Measurements from ENCODE around the gene RGS16.

RGS16 gene

DNA sequence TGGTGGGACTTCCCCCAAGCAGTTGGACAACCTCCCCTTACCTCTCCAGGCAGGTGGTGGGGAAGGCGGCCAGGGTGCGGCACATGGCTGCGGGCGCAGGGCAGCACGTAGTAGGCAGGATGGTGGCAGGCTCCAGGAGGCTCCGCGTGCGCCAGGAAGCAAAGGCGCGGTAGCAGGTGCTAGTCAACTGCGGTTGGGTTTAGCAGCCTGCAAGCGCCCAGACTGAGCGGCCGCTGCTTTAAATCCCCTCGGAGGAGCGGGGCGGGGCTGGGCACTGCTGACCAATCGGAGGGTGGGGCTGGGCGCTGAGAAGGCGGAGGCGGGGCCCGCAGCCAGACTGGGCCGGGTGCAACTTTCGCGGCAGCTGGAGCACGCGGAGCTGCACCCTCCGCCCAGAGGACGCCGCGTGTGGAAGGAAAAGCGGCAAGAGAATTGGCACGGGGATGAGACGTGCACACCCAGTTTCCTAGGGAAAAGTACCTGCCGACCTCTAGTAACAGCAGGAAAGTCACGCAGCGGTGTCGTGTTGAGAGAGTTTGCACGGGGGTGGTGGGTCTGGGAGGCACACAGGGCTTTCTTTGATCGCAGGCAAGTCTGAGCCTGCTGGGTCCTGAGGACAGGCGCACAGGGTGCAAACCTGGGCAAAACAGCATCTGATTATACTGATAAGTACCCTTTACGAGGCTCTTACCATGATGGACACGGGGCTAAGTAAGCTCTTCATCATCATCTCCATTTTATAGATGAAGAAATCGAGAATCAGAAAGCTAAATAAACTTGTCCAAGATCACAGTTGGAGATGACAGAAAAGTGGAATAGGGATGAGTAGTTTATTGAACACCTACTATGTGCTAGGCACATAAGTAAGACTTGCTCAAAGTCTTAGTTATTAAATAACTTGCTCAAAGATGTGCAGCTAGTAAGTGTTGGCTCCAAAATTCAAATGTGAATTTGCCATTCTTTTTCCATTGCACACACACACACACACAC lies at the start of gene RGS16 (continued):
- TF ChIP-seq, protein P1, sequence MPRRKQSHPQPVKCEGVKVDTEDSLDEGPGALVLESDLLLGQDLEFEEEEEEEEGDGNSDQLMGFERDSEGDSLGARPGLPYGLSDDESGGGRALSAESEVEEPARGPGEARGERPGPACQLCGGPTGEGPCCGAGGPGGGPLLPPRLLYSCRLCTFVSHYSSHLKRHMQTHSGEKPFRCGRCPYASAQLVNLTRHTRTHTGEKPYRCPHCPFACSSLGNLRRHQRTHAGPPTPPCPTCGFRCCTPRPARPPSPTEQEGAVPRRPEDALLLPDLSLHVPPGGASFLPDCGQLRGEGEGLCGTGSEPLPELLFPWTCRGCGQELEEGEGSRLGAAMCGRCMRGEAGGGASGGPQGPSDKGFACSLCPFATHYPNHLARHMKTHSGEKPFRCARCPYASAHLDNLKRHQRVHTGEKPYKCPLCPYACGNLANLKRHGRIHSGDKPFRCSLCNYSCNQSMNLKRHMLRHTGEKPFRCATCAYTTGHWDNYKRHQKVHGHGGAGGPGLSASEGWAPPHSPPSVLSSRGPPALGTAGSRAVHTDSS (tag by site-specific recombination; IDR thresholded peaks at IDR 0.05), result peak; percentile 83
- TF ChIP-seq GLIS2 (tag by site-specific recombination; IDR thresholded peaks at IDR 0.05) (peak; percentile 63), ZNF843 (tag by site-specific recombination; IDR thresholded peaks at IDR 0.05) (peak; percentile 84), ZXDB (tag by site-specific recombination; IDR thresholded peaks at IDR 0.05) (peak; percentile 67; the same call in 1 of the 2 replicates), ZNF184 (tag by site-specific recombination; IDR thresholded peaks at IDR 0.05) (no peak), EGR2 (tag by site-specific recombination; IDR thresholded peaks at IDR 0.05; ENCODE audit: low read depth) (peak; percentile 34; the same call in 1 of the 2 replicates), ZNF335 (tag by site-specific recombination; conservative IDR thresholded peaks at IDR 0.05) (peak; percentile 92), OSR2 (tag by site-specific recombination; IDR thresholded peaks at IDR 0.05) (peak; percentile 79), ZNF223 (tag by site-specific recombination; IDR thresholded peaks at IDR 0.05) (no peak), KLF8 (tag by site-specific recombination; IDR thresholded peaks at IDR 0.05) (peak; percentile 93), ZNF121 (tag by site-specific recombination; IDR thresholded peaks at IDR 0.05) (peak; percentile 10; the same call in 1 of the 2 replicates), ZNF394 (tag by site-specific recombination; IDR thresholded peaks at IDR 0.05; ENCODE audit: borderline replicate concordance) (peak; percentile 69; the same call in 1 of the 2 replicates), KLF10 (tag by site-specific recombination; IDR thresholded peaks at IDR 0.05) (peak; percentile 53), ZNF571 (tag by site-specific recombination; IDR thresholded peaks at IDR 0.05) (no peak), KLF9 (tag by site-specific recombination; IDR thresholded peaks at IDR 0.05; ENCODE audit: low read depth) (peak; percentile 71; the same call in 1 of the 2 replicates), ZNF239 (tag by site-specific recombination; IDR thresholded peaks at IDR 0.05) (no peak; the same call in 1 of the 2 replicates), MYNN (tag by site-specific recombination; IDR thresholded peaks at IDR 0.05; ENCODE audit: borderline replicate concordance) (no peak), ZFHX2 (tag by site-specific recombination; conservative IDR thresholded peaks at IDR 0.05) (peak; percentile 49), ZBTB48 (tag by site-specific recombination; IDR thresholded peaks at IDR 0.05) (peak; percentile 86), ZNF366 (tag by site-specific recombination; conservative IDR thresholded peaks at IDR 0.05) (peak; percentile 67; the same call in 1 of the 2 replicates), ZNF202 (tag by site-specific recombination; IDR thresholded peaks at IDR 0.05; ENCODE audit: borderline replicate concordance) (no peak), ZBTB20 (tag by site-specific recombination; IDR thresholded peaks at IDR 0.05) (peak; percentile 45; the same call in 1 of the 2 replicates), ZNF169 (tag by site-specific recombination; IDR thresholded peaks at IDR 0.05) (no peak), ZBTB21 (tag by site-specific recombination; IDR thresholded peaks at IDR 0.05) (0 out of 2 replicates have a peak, but pooled peaks have one; percentile 42), ZNF37A (tag by site-specific recombination; IDR thresholded peaks at IDR 0.05) (no peak)
- TF ChIP-seq, protein P2, sequence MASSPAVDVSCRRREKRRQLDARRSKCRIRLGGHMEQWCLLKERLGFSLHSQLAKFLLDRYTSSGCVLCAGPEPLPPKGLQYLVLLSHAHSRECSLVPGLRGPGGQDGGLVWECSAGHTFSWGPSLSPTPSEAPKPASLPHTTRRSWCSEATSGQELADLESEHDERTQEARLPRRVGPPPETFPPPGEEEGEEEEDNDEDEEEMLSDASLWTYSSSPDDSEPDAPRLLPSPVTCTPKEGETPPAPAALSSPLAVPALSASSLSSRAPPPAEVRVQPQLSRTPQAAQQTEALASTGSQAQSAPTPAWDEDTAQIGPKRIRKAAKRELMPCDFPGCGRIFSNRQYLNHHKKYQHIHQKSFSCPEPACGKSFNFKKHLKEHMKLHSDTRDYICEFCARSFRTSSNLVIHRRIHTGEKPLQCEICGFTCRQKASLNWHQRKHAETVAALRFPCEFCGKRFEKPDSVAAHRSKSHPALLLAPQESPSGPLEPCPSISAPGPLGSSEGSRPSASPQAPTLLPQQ (tag by site-specific recombination; IDR thresholded peaks at IDR 0.05), result peak; percentile 90
- TF ChIP-seq, protein P3, sequence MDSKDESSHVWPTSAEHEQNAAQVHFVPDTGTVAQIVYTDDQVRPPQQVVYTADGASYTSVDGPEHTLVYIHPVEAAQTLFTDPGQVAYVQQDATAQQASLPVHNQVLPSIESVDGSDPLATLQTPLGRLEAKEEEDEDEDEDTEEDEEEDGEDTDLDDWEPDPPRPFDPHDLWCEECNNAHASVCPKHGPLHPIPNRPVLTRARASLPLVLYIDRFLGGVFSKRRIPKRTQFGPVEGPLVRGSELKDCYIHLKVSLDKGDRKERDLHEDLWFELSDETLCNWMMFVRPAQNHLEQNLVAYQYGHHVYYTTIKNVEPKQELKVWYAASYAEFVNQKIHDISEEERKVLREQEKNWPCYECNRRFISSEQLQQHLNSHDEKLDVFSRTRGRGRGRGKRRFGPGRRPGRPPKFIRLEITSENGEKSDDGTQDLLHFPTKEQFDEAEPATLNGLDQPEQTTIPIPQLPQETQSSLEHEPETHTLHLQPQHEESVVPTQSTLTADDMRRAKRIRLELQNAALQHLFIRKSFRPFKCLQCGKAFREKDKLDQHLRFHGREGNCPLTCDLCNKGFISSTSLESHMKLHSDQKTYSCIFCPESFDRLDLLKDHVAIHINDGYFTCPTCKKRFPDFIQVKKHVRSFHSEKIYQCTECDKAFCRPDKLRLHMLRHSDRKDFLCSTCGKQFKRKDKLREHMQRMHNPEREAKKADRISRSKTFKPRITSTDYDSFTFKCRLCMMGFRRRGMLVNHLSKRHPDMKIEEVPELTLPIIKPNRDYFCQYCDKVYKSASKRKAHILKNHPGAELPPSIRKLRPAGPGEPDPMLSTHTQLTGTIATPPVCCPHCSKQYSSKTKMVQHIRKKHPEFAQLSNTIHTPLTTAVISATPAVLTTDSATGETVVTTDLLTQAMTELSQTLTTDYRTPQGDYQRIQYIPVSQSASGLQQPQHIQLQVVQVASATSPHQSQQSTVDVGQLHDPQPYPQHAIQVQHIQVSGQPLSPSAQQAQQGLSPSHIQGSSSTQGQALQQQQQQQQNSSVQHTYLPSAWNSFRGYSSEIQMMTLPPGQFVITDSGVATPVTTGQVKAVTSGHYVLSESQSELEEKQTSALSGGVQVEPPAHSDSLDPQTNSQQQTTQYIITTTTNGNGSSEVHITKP (tag by site-specific recombination; IDR thresholded peaks at IDR 0.05), result peak; percentile 87
- TF ChIP-seq, protein P4, sequence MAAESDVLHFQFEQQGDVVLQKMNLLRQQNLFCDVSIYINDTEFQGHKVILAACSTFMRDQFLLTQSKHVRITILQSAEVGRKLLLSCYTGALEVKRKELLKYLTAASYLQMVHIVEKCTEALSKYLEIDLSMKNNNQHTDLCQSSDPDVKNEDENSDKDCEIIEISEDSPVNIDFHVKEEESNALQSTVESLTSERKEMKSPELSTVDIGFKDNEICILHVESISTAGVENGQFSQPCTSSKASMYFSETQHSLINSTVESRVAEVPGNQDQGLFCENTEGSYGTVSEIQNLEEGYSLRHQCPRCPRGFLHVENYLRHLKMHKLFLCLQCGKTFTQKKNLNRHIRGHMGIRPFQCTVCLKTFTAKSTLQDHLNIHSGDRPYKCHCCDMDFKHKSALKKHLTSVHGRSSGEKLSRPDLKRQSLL (tag by site-specific recombination; IDR thresholded peaks at IDR 0.05), result peak; percentile 77
- TF ChIP-seq, protein P5, sequence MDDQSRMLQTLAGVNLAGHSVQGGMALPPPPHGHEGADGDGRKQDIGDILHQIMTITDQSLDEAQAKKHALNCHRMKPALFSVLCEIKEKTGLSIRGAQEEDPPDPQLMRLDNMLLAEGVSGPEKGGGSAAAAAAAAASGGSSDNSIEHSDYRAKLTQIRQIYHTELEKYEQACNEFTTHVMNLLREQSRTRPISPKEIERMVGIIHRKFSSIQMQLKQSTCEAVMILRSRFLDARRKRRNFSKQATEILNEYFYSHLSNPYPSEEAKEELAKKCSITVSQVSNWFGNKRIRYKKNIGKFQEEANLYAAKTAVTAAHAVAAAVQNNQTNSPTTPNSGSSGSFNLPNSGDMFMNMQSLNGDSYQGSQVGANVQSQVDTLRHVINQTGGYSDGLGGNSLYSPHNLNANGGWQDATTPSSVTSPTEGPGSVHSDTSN (CRISPR knock-in tag; IDR thresholded peaks at IDR 0.05), result no peak

Data from HEK293 (cell line).